Activated CD4-positive, alpha-beta T cell treated with anti-CD3 and anti-CD28 coated beads, Interleukin-2, amount 50 U/mL, for 4 hours (primary cell): ENCODE results near the gene SCUBE2.

Experiments
- DNase-seq, 2 experiments: peaks; one replicate each; pipeline ENCODE4 v3.0.0-alpha.2; 2020

SCUBE2 gene

GRCh38 chr11:9091044-9091922 is at the start of gene SCUBE2:
SCUBE2 (minus strand) TSS chr11:9091599; CDS start chr11:9091528, 71 bp downstream.
- DNase-seq = no peak

GRCh38 chr11:9141186-9141585 is 49.8 kb upstream of the SCUBE2 start:
- DNase-seq = no peak

DNA sequence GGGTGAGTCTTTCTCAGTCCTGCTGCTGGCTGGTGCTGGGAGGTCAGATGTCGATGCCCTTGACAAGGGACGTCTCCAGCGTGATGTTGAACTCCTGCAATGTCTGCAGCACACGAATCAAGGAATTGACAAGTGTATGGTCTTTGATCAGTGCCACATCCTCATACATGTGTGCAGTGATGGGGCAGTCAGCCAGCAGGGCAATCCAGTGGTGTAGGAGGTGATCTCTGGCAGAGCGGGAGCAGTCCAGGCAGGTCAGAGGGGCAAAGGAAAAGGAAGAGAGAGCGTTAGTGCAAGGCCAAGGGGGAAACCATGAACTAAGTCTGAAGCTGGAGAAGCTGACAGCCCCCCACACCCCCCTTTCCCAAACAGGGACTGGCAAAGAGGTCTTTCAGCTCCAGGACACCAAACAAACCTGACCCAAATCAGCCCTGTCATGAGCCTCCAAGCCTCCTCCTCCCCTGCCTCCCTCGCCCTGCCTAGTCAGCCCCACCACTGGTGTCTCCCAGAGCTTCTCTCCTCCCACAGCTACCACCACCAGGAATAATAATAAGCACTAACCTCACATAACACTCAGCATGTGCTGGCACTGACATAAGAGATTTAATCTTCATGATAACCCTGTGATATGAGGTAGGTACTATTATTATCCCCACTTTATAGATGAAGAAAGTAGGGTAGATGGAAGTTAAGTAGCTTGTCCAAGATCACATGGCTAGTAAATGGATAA is 48.4 kb upstream of the SCUBE2 start:
- no peak for DNase-seq

DNA sequence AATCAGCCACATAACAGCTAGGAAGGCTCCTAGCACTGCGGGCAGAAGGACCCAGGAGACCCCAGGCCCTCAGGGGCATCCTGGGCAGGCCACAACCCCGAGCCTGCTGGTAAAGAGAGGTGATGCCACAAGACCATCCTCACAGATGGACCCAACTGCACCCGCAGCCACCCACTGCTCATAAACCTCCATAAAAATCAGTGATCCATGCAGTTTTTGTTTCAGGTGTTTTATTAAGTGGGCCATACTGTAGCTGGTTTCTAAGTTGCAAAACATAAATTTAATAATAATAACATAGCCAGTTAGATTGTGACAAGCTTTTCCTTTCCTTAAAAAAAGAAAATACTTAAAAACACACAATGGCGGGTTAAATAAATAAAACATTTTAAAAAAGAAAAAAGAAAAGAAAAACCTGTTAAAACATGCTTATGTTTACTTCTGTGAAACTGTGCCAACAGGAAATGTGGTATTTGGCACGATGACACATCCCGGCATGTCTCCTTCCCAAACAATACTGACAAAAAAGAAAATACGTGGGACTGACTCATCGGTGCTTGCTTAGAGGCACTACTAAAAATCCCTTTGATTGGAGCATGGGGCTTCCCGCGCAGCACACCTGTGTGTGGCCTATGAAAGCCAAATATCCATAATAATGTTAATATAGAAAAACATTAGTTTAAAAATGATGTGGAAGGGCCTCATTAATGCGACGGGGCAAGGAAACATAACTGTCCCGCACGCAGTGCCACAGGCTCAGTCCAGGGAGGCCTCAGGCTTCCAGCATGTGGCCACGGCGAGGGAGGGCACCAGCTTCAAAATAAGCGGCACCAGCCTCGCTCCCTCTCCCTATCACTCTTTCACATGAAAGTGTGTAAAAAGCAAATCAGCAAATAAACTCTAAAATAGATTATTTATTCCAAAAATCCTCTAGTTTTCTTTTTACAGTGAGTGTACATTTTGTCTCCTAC is 47.5 kb upstream of the SCUBE2 start:
- peak; percentile 15 to 22 for DNase-seq

- DNase-seq = no peak
These were observed 46.7 kb upstream of the SCUBE2 start for GRCh38 chr11:9138133-9138453.

DNA sequence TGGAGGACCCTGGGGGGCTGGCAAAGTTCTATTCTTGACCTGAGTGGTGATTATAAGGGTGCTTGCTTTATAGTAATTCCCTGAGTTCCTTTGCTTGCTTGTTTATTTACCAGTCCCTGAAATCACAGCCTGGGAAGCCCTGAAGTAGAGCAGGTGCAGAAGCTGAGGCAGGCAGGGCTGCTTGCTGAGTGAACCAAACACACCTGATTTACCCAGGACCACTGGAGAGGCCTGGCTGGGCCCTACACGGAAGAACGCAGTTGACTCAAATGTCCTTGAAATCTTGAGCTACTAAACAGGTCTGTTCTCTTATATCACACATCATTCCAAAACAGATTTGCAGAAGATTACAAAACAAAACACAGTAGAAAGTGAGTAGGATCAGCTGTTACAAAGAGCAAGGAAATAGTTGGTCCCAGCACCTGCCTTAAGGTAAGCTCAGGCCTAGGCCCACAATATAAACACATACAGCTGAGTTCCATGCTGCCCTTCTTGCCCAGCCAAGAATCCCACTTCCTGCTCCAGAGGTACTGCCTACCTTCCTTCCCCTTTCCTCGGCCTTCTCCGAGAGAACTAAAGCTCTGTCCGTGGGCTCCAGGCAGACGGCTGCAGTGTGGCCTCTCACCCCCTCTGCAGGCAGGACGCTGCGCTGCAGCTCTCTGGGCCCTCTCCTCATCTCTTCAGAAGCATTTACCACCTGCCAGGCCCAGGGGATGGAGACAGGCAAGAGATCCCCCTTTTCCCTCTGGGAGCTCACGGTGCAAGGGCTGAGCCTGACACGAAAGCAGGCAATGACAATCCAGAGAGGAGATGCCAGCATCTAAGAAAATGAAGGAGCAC is 46.1 kb upstream of the SCUBE2 start:
- DNase-seq = peak; percentile 57 to 63

- DNase-seq = no peak
These were observed 45.3 kb upstream of the SCUBE2 start for GRCh38 chr11:9136741-9137140.

GRCh38 chr11:9133956-9134355 is 42.6 kb upstream of the SCUBE2 start:
- no peak for DNase-seq

DNA sequence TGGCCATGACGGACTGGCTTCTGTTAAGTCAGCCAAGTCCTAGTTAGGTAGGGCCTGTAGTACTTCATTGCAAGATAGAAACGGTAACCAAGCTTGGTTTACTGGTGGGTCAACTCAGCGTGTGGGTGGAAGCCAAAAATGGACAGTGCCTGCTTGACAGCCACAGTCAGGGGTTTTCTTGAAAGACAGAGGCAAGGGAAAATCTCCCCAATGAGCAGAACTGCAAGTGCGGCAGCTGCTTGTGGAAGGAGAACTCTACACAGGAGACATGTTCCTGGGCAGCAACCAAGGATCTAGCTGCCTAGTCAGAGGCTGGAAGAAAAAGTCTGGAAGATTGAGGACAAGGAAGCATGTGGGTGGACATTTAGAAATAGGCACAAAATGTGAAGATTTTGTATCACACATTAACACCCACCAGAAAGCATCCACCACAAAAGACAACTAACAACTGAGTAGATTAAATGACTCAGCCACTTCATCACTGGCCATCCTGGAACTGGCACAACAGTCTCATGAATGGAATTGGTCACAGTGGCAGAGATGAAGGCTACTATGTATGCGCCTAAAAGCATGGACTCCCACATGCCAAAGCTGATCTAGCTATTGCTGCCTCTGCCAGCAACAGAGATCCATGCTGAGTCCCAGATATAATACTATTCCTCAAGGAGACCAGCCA is 40.9 kb upstream of the SCUBE2 start:
- no peak for DNase-seq

- DNase-seq = no peak
These were observed 38.9 kb upstream of the SCUBE2 start for GRCh38 chr11:9130297-9130696.

DNA sequence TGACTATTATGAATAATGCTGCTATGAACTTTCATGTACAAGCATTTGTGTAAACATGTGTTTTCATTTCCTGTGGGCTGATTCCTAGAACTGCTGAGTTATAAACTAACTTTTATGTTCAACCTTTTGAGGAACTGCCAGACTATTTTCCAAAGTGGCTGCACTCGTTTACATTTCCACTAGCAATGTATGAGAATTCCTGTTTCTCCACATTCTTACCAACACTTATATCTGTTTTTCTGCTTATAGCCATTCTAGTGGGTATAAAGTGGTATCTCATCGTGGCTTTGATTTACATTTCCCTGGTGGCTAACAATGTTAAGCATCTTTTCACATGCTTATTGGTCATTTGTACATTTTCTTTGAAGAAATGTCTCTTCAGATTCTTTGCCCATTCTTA is 35.2 kb upstream of the SCUBE2 start:
- DNase-seq = no peak

DNA sequence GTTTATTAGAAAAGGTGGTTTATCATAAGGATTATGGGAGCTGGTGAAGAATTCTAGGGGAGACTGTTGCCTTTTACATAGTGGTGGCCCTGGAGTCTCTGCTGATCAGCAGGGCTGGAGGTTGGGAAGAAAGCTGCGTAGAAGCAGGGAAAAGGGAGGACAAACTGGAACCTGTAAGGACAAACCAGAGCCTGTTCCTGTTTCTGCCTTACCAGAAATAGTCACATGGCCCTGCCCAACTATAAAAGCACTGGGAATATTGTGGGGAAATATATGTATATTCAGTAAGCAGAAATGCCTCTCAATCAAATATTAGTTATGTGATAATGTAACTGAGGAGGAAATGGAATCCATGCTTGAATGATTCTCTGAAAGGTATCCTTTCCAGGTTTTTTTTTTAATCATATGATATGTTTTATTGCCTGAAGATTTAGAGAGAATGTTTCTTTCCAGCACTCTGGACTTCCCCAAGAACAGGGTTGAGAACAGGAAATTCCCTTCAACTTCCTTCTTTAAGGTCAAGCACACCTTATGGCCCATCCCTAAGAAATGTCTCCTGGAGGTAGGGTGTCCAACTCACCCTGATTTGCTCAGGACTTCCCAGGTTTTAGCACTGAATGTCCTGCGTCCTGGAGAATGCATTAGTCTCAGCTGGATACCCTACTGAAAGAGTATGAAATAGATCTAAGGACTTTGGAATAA is 33.9 kb upstream of the SCUBE2 start:
- DNase-seq = no peak

- DNase-seq = no peak
These were observed 32.4 kb upstream of the SCUBE2 start for GRCh38 chr11:9123595-9124304.

GRCh38 chr11:9121469-9121796 is 30.0 kb upstream of the SCUBE2 start:
- no peak for DNase-seq

GRCh38 chr11:9120664-9121468 is 29.5 kb upstream of the SCUBE2 start:
- no peak for DNase-seq

- DNase-seq = no peak
These were observed 26.9 kb upstream of the SCUBE2 start for GRCh38 chr11:9118277-9118676.

DNA sequence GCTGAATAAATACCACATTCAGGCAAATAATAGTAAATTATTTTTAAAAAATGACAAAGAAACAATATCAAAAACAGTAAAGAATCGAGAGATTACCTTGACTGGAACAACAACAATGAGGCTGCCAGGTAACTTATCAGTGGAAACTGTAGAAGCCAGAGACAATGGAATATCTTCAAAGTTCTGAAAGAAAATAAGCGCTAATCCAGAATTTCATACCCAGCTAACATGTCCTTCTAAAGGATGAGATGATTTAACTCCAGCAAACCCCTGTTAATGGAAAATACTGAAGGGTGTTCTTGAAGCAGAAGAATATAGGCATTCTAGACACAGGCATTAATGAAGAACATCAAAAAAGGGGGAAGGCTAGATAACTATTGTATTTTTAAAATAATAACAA is 20.7 kb upstream of the SCUBE2 start:
- DNase-seq = no peak

GRCh38 chr11:9109858-9110731 is 18.7 kb upstream of the SCUBE2 start:
- no peak for DNase-seq
